Cerebellar cortex (tissue), 1 donor: ENCODE data around the gene LBH.

ENCODE experiments used
- DNase-seq: peaks from one replicate; pipeline ENCODE4 v3.0.0-alpha.2; 2015; ENCODE audit warnings: low spot score

LBH gene

DNA sequence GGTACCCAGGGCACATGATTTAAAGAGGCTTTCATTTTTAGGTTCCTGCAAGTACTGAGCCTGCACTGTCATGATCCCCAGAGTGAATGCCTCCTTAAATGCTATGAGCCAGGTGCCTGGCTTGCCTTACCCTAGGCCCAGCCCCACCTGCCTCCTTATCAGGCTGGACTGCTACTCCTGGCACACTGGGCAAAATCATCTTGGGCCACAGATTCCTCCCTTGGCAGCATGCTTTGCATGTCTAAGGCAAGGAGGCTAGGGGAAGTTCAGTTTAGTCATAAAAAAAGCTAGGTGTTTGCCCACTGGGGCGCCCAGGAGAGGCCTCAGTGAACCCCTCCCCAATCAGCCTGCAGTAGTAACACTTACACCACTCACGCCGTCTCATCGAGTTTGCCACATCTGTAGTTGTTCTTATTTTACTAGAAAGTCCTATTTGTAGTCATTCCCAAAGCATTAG is 45.1 kb downstream of the LBH start:
- DNase-seq: no peak

DNA sequence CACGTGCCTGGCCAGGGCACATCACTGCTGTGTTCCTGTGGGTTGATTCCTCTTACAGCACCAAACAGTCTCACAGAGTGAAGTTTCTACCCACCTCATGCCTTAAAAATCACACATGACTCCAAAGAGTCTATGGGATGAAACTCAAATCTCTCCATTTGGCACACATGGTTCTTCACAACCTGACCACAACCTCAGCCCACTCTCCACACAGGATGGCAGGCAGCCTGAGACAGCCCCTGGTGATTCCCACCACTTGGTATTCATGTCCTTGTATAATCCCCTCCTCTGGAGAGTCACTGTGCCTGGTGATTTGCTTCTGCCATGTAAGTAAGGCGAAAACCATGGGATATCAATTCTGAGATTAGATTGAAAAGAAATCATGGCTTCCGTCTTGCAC is 46.2 kb downstream of the LBH start:
- no peak for DNase-seq

DNA sequence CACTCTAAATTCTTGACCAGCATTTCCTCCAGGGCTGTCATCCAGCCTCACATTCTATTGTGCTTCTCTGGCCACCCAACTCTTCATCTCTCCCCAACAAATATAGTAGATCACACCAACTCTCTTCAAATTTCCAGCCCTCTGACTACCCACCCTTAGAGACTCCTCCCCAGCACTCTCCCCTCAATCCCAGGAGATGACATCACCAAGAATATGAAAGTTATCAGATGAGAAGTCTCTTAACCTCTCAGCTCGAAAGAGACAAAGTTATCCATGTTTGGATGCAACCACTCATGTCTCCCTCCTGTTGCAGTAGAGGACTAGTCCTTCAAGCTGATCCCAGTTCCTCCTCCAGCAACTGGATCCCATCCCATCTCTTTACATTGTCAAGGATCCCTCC is 47.1 kb downstream of the LBH start:
- no peak for DNase-seq

DNA sequence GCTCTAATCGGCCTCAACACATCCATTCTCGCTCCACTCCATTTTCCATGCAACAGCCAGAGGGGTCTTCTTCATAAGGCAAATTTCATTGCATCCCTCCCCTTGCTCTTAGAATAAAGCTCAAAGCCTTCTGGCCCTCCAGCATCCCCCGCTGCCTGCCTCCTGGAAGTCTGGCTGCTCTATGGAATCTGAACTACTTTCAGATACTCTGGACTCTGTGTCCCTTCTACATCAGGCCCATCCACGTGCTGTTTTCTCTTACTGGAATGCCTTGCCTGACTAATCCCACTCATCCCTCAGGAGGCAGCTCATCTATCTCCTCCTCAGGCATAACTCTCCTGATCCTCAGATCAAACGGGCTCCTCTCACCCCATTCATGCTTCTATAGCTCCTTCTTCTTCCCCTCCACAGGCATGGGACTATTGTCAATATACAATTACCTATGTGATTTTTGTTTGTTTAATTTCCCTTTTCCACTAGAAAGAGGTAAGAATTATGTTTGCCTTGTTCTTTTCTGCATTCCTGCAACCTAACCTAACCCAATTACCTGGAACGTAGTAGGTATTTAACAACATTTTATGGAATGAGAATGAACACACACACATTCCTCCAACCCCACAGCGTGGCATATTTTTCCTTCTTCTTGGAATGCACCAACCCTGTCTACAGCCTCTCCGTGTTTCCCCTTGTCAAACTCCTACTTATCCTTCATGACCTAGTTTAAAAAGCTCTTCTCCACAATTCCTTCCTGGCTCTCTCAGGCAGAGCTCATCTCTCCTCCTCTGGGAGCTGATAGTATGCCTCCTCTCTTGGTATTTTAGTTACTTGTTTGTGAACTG is 49.5 kb downstream of the LBH start:
- DNase-seq: no peak

DNA sequence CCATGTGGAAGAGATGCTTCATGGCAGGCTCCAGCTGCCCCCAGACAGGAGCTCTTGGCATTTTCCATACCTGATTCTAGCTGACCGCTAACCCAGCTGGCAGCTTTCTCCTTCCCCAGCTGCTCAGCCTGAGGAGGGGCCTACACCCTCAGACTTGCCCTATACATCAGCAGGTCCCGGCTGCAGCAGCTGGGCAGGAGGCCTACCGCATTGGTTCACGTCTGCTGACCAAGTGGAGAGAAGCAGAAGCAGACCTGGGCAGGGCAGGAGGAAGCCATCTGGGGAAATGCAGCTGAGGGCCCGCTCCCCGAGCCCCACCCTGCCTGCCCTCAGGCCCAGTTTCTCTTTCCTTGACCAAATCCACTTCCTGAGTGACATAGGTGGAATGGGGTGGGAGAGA is 50.7 kb downstream of the LBH start:
- DNase-seq: no peak

DNA sequence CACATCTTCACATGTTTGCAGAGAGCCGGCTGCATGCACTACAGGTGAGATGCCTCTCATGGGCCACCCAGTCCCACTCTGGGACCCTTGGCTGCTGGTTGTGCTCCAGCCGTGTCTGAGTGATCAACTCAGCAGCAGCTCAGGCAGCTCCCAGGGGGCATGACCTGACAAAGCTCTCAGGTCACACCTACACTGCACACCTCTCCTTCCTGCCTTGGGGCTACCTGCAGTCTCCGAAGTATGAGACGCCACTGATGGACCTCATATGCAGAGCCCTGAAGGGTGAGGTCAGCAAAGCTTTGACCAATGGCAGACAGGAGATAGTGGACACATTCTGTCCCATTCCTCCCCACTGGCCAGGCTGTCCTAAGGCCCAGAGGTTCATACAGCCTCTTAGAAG is 51.4 kb downstream of the LBH start:
- no peak for DNase-seq

DNA sequence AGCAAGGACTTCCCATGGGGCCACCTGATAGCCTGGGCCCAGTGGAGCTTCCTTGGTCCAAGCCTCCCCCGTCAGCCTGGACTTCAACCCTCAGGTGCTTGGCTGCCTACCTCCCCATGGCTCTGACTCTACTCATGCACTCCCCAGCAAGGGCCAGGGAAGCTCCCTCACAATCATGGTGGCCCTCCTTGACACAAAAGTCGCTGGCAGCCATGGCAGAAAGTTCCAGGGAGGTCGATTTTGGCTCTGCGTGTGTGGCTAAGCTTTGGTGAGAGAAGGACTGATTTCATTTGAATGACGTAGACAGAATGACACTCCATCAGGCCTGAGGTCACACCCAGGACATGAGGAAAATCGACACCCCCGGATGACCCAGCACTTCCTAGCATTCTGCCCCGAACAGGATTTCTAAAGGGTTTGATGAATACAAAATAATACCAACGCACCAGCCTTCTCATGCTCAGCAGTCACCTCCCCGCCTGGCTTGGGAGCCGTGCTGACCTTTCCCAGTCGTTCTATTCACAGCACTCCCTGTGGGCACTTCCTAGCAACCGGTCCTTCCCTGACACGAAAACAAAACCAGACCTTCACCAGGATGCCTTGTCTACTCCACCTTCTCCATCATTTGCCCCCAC is 52.7 kb downstream of the LBH start:
- no peak for DNase-seq

DNA sequence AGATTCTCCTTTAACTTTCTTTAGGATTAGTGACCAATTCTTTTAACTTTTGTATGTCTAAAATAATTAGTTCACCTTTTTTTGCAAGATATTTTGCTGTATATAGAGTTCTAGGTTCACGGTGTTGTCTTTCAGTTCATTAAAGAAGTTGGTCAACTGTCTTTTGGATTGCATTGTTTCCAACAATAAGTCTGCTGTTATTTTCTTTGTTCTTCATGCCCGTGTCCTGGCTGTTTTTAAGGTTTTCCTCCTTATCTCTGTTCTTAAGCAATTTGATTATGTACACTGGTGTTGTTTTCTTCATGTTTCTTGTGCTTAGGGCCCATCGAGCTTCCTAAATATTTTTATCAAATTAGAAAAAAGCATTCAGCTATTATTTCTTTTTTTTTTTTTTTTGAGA is 54.4 kb downstream of the LBH start:
- DNase-seq: no peak

DNA sequence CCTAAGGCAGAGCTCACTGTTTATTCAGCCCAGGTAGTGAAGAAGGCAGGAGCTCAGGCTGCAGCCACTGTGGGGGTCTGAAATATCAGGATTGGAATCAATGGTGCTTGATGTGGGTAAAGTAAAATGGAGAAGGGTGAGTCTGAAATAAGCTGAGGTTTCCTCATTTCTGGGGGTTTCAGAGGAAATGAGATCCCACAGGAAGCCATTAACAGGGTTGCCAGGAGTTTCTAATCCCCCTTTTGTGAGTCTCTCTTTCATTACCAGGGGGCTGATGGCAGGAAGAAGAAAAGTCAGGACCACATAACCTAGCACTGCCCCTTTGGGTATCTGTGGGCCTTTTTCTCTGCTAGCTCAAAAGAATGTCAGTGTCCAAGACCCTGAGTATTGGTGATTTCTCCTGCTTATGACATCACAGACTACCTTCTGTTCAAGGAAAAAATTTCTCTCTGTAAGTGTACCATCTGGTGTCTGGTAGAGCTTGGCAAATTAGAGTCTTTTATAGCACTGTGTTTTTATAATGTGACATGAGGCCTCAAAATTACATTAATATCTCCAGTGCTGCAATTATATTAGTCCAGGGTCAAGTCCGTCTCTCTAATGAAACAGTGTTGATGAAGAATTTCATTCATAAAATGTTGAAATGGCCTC is 56.0 kb downstream of the LBH start:
- no peak for DNase-seq

DNA sequence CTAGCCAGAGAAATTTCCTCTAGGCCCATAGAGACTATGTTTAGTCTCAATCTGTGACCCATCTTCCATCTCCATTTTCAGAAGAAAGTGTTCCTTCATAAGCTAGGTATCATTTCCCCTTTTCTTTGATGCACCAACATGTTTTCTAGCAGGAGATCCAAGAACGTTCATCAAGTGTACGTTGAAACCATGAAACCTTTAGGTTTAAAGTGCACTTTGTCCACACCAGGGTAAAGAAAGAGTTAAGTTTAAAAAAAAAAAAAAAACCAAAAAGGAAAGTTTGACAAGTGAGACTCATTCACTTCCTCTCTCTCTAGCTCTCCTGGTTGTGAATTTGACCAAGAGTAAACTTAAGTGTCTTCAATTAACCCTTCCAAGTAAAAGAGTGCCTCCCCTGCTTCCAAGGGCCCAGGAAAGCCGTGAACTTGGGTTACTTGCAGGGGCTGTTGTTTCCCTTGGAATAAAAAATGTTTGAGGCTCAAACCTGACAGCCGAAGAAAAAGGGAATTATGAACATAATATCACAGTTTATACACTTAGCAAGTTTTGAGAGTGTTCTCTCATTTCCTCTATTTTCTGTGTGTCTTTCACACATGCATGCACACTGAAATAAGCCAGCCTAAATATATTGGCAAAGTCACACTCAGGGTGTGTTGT is 56.7 kb downstream of the LBH start:
- no peak for DNase-seq

DNA sequence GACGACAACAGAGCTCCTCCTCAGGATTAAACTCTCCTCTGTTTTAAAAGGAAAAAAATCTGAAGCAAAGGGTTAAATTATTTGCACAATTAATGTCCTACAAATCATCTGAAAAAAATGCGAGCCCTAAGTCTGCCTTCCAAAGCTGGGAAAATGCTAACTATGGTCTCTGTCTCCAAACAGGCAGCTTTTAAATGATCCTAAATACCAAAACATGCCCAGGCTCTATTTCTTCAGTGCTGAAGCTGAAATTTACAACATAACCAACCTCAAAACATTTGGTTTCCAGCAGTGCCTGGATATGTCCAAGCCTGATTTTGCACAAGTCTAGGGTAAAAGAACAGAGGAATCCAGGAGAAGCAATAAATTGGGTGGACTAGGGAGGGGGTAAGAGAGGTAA is 57.2 kb downstream of the LBH start:
- no peak for DNase-seq

DNA sequence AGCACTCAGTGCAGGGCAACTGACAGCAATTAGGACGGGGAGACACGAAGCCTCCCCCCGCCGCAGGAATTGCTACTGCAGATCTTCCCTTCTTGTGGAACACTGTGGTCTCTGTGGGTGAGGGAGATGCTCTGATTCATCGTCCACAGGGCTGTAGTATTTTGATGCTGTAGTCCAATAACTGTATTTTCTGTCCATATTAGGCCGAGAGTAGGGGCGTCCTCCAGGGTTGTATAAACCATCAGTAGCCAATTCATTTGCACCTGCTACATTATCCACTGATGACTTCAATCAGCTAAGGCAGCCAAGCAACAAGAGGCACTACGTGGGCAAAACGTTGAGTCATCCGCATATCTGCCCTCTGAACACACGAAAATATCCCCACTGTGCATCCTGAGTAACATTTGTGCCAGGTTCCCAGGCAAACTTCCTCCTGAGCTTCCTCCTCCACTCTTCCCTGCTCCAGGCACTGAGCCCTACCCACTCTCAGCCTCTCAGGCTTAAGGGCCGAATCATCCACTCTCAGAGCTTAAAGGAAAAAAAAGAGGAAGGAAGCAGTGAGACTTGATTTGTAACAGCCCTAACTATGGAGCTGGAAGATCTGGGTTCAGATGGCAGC is 62.1 kb downstream of the LBH start:
- DNase-seq: no peak

DNA sequence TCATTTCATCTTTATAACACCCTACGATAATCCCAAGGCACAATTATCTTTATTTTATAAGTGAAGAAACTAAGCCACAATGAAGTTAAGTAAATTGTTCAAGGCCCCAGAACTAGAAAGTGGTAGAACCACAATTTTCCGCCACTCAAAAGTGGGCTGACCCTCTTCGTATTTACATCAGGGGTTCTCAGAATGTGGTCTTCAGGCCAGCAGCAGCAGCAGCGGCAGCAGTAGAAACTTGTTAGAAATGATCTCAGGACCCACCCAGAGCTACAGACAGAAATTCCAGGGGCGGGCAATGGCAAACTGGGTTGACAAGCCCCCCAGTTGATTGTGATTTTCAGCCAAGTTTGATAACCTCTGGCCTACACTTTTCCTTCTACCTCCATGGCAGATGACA is 62.8 kb downstream of the LBH start:
- DNase-seq: no peak

DNA sequence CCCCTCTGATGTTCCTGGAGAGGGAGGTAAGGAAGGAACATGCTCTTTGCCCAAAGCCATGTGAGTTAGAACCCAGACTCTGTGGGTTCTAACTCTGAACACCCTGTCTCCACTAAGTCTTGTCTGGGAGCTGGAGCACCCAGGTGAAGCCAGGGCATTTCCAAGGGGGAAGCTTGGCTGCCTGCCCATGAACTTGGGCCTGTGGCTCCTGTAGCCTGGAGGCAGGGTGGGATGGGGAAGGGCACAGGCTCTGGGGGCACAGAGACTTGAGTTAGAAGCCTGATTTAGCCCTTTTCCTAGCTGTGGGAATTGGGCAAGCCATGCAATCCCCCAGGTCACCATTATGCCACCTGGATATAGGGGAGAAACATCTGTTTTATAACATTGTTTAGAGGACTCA is 65.2 kb downstream of the LBH start:
- DNase-seq: no peak

DNA sequence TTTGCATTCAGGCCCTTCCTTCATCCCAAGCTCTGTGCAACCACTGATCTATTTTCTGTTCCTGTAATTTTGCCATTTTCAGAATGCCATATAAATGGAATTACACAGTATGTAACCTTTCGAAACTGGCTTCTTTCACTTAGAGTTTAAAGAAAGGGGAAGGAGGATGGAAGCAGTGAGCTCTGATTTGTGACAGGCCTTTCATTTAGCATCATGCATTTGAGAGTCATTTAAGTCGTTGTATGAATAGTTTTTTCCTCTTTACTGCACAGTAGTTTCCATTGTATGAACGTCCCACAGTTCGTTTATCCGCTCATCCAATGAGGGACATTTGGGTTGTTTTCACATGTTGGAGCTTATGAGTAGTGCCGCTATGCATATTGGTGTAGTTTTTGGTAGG is 67.0 kb downstream of the LBH start:
- no peak for DNase-seq

DNA sequence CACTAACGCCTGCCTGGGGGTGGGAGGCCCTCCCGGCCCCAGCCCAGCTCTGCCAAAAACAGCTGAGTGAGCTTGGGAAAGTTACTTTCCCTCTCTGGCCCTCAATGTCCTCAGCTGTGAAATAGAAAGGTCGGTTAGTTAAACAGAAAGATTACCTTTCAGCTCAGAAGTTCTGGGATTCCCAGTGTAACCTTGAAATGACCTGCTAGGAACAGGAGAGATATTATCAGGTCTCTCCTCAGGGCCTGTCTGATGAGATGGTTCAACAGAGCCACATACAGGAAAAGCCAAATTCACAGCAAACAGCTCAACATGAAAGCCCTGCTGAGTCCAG is 68.8 kb downstream of the LBH start:
- no peak for DNase-seq

DNA sequence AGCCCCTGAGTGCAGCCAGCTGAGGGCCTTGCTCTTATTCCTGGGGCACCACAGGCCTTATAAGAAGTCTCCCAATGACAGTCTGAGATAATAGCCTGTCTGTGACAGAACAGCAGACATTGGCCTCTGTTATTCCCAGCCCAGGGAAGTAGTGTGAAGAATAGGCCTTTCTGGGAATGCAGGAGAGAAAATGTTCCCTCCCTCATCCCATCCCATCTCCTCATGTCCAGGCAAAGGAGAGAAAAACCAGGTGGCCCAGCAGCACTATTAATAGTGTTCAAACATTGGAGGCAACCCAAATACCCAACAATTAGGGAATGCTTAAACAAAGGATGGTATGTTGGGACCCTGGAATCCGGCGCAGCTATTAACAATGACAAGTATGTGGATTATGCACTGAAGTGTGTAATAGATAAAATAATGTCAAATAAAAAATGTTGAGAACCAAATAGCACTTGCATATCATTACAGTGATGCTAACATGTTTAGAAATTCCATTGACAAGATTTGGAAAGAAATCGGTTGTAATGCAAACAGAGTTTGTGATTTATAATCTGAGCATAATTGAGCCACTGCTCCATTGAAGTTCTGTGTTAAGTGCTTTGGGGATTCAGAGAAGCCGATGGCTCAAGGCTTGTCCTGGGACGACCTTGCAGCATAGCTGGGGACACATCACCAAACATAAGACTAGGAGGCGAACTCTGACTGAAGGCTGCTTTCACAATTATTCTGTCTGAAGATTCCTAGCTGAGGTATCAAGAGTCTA is 69.3 kb downstream of the LBH start:
- no peak for DNase-seq

DNA sequence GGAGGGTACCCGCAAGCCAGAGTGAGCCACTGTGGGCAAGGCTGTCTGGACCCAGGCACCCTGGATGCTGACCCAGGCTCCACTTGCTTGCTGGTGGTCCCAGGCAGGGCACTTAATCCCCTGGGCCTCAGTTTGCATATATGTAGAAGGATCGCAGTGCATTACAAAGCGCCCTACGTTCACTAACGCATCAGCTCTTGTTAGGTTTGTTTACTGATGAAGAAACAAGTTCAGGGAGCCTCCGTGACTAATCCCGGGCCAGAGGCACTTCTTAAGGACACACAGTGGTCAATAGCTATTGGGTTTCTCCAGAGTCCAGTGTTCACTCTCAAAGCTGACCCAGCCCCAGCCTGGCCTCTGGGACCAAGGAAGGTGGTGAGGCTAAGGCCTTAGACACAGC is 70.2 kb downstream of the LBH start:
- DNase-seq: no peak

DNA sequence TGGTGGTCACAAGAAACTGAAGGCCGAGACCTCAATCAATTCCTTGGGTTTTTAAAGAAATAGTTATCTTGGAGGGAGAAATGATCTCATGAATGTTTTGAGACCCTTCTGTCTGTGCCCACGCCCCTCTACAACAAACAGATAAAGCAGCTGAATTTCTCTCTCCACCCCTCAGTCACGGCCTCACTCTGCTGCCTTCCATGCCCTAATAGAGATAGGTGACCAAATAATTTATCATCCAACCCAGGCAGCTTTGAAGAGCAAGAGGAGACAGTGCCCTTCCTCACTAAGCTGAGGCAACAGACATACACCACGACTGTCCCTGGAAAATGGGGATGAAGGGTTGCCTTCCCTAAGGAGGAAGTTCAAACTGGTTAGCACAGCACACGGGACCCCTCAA is 71.2 kb downstream of the LBH start:
- no peak for DNase-seq

DNA sequence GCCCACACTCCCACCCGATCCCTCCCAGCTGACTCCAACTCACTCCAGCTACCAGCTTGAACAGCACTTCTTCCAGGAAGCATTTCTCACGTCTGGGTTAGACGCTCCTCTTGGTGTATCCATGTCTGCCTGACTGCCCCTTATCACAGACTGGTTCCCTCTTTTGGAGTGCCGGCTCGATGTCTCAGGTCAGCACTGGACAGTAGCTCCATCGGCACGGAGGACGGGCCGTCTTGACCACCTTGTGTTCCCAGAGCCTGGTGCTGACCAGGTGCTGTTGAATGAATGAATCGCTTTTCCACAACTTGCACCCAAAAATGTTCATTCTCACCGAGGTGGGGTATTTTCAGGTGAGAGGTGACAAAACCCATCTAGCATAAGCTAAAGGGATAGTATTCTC is 71.8 kb downstream of the LBH start:
- DNase-seq: no peak

DNA sequence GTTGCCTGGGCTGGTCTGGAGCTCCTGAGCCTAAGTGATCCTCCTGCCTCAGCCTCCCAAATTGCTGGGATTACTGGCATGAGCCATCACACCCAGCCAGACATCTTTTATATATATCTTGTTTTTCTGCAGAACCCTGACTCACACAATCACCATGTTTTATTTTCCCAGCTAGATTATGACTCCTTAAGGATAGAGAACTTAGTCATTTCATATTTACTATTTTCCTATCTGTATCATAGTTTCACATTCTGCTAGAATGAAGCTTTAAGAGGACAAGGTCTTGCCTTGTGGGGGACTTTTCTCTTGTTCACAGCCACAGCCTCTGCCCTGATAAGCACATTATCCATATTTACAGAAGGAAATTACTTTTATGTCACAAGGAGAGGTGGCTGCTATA is 73.9 kb downstream of the LBH start:
- DNase-seq: no peak

DNA sequence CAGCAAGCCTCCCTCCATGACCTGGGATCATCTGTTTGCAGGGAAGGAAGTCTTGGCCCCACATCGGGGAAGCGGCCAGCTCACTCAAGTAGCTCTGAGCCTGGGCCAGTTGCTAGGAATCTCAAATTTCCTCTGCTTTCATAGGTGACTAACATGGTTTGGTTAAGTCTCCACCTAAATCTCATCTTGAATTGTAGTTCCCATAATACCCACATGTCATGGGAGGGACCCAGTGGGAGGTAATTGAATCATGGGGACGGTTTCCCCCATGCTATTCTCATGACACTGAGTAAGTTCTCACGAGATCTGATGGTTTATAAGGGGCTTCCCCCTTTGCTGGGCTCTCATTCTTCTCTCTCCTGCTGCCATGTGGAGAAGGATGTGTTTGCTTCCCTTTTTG is 75.2 kb downstream of the LBH start:
- no peak for DNase-seq
